ENCODE results near the gene BAHCC1.

Gene BAHCC1

DNA sequence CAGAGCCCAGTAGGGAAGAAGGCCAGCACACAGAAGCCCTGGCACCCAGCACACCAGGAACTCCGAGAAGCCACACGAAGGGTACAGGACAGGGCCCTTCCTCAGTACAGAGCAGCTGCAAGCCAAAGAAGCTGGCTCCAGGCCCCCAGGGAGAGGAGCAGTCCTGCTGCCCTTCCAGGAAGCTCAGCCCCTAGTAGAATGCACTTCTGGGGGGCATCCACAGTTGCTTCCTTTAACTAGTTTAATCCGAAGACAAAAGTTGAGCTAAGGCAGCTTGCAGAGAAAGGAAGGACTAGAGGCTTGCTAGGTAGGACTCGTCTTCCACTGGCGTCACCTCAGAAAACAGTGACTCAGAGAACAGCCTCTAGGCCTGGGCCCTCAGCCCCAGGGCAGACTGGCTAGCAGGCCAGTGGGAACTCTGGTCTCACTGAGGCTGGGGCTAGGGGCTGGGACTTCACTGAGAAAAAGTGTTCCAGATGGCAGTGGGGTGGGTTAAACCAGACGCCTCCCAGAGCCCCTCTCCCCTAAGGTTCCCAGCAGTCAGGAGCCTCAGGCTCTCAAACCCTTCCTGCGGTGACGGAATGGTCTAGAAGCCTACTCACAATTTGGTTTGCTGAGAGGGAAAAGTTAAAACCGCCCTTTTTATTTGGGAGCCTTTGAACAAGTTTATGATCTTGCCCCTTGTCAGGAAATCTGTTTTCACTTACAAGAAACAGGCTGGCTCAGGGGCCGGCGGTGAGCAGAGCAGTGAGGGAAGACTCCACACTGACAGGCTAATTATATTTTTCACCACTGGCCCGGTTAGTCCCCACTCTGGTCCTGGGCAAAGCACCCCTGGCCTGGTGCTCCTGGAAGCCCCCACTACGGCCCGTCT is 75.9 kb downstream of the BAHCC1 start:
- Histone ChIP-seq H3K36me3 (ENCODE audit: insufficient read depth, low read length) (no peaks in the 10 kb centered on the region), H3K27ac (ENCODE audit: low read depth, low read length, poor library complexity, severe bottlenecking) (no peak overlapping the region), H3K4me1 (ENCODE audit: insufficient read depth, low read length, severe bottlenecking) (no peaks in the 10 kb centered on the region), H3K79me2 (ENCODE audit: insufficient read depth, low read length) (no peaks in the 10 kb centered on the region), H3K9ac (ENCODE audit: low read length) (no peak overlapping the region), H3F3A (ENCODE audit: insufficient read depth, low read length) (no peaks in the 10 kb centered on the region), H4K20me1 (ENCODE audit: insufficient read depth, low read length) (no peaks in the 10 kb centered on the region), H3K27me3 (ENCODE audit: insufficient read depth, low read length) (peaks cover 13% of the 10 kb centered on the region; the same call in 1 of the 2 replicates), H2AFZ (ENCODE audit: low read length) (no peak overlapping the region), H3K4me3 (ENCODE audit: low read depth, low read length, poor library complexity, severe bottlenecking) (no peak overlapping the region), H3K9me2 (ENCODE audit: low read depth, low read length) (no peaks in the 10 kb centered on the region), H3K9me3 (ENCODE audit: low read length) (no peaks in the 10 kb centered on the region), H3K4me2 (ENCODE audit: low read length) (no peak overlapping the region)
- no peak for TF ChIP-seq EZH2 (IDR thresholded peaks at IDR 0.05; ENCODE audit: borderline replicate concordance, low read length)
- TF ChIP-seq, protein P1, sequence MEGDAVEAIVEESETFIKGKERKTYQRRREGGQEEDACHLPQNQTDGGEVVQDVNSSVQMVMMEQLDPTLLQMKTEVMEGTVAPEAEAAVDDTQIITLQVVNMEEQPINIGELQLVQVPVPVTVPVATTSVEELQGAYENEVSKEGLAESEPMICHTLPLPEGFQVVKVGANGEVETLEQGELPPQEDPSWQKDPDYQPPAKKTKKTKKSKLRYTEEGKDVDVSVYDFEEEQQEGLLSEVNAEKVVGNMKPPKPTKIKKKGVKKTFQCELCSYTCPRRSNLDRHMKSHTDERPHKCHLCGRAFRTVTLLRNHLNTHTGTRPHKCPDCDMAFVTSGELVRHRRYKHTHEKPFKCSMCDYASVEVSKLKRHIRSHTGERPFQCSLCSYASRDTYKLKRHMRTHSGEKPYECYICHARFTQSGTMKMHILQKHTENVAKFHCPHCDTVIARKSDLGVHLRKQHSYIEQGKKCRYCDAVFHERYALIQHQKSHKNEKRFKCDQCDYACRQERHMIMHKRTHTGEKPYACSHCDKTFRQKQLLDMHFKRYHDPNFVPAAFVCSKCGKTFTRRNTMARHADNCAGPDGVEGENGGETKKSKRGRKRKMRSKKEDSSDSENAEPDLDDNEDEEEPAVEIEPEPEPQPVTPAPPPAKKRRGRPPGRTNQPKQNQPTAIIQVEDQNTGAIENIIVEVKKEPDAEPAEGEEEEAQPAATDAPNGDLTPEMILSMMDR (IDR thresholded peaks at IDR 0.05; ENCODE audit: low read length) = no peak

DNA sequence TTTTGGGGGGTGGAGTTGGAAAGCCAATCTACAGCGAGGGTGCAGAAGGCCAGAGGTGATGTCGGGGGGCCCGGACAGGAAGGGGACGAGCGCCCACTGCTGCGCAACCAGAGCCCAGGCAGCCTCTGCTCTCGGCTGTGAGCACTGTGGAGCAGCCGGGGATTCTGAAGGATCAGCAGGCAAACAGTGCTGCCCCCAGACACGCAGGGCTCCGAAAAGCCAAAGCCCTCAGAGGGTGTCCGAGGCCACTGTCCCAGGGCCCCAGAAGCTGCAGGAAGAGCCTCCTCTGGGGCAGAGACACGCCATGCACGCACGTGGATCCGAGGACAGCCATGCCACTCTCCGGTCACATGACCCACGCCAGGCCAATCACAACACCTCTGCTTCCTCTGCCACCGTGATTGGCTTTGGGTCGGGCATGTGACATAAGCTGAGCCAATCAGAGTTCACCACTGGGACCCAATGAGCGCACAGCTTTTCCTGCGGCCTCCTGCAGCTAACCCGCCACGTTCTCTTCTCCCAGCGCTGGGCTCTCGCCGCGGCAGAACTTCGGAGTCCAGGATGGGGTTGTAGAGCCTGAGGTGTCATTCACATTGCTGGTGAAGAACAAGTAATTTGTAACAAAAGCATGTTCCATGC is 76.7 kb downstream of the BAHCC1 start:
- no peak overlapping the region for H3K9ac ChIP-seq (ENCODE audit: low read length)
- H3K4me2 ChIP-seq (ENCODE audit: low read length) = no peak overlapping the region
- H2AFZ ChIP-seq (ENCODE audit: low read length) = no peak overlapping the region
- H3K36me3 ChIP-seq (ENCODE audit: insufficient read depth, low read length) = no peaks in the 10 kb centered on the region
- H3K27me3 ChIP-seq (ENCODE audit: insufficient read depth, low read length) = peaks cover 6% of the 10 kb centered on the region; the same call in 1 of the 2 replicates
- TF ChIP-seq, protein P1 (IDR thresholded peaks at IDR 0.05; ENCODE audit: low read length) = no peak
- no peak for TF ChIP-seq EZH2 (IDR thresholded peaks at IDR 0.05; ENCODE audit: borderline replicate concordance, low read length)
- no peaks in the 10 kb centered on the region for H3F3A ChIP-seq (ENCODE audit: insufficient read depth, low read length)
- no peaks in the 10 kb centered on the region for H3K9me3 ChIP-seq (ENCODE audit: low read length)
- H3K79me2 ChIP-seq (ENCODE audit: insufficient read depth, low read length) = no peaks in the 10 kb centered on the region
- H3K4me1 ChIP-seq (ENCODE audit: insufficient read depth, low read length, severe bottlenecking) = no peaks in the 10 kb centered on the region
- H3K27ac ChIP-seq (ENCODE audit: low read depth, low read length, poor library complexity, severe bottlenecking) = no peak overlapping the region
- H3K9me2 ChIP-seq (ENCODE audit: low read depth, low read length) = no peaks in the 10 kb centered on the region
- H3K4me3 ChIP-seq (ENCODE audit: low read depth, low read length, poor library complexity, severe bottlenecking) = no peak overlapping the region
- no peaks in the 10 kb centered on the region for H4K20me1 ChIP-seq (ENCODE audit: insufficient read depth, low read length)

DNA sequence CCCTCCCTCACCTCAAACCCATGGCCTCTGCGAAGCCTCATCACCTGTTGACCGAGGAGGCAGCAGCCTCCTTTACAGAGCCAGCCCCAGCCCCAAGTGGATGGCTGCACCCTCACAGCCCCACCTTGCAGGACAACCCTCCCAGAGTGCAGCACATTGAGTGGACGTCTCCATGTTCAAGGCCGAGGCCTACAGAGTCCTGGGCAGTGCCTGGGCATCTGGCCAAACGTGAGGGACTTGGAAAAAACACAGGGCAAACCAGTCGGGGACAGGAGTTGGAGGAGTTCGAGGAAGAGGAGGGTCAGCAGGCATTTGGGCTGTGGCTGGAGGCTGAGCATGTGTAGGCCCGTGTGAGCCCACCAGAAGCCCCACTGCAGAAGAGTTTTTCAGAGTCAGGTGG is 77.8 kb downstream of the BAHCC1 start:
- TF ChIP-seq EZH2 (IDR thresholded peaks at IDR 0.05; ENCODE audit: borderline replicate concordance, low read length) = no peak
- TF ChIP-seq, protein P1 (IDR thresholded peaks at IDR 0.05; ENCODE audit: low read length) = no peak
- Histone ChIP-seq H4K20me1 (ENCODE audit: insufficient read depth, low read length) (no peaks in the 10 kb centered on the region), H3K79me2 (ENCODE audit: insufficient read depth, low read length) (no peaks in the 10 kb centered on the region), H3K4me2 (ENCODE audit: low read length) (no peak overlapping the region), H3K27ac (ENCODE audit: low read depth, low read length, poor library complexity, severe bottlenecking) (no peak overlapping the region), H3K4me3 (ENCODE audit: low read depth, low read length, poor library complexity, severe bottlenecking) (no peak overlapping the region), H3K9ac (ENCODE audit: low read length) (no peak overlapping the region), H3K27me3 (ENCODE audit: insufficient read depth, low read length) (peaks cover 5% of the 10 kb centered on the region; the same call in 1 of the 2 replicates), H3K9me3 (ENCODE audit: low read length) (no peaks in the 10 kb centered on the region), H2AFZ (ENCODE audit: low read length) (no peak overlapping the region), H3K9me2 (ENCODE audit: low read depth, low read length) (no peaks in the 10 kb centered on the region), H3K4me1 (ENCODE audit: insufficient read depth, low read length, severe bottlenecking) (no peaks in the 10 kb centered on the region), H3F3A (ENCODE audit: insufficient read depth, low read length) (no peaks in the 10 kb centered on the region), H3K36me3 (ENCODE audit: insufficient read depth, low read length) (no peaks in the 10 kb centered on the region)

Data from OCI-LY1 (cell line).